ENCODE results near the gene FRAS1.

GRCh38 chr4:78226279-78226678 lies 169.2 kb downstream of the FRAS1 start:
- no peak for TF ChIP-seq CTCF (IDR thresholded peaks at IDR 0.05)
- no peak for TF ChIP-seq POLR2A (IDR thresholded peaks at IDR 0.05)

All from breast epithelium (tissue), 3 donors.